Tibial nerve (tissue), 4 donors: ENCODE data around the gene RASGRF1.

ENCODE experiments used
- CTCF ChIP-seq, 5 experiments: fragments of 200-600 bp in 3 of 5; fragments of 450-650 bp in 2 of 5; sonication (generic) in 3 of 5; IDR thresholded peaks; one replicate each; pipeline ENCODE4 v1.5.1; 2016 to 2019; ENCODE audit warnings: antibody characterized with exemption in 5 of 5, mild to moderate bottlenecking in 3 of 5, moderate library complexity in 2 of 5
- EP300 ChIP-seq, 2 donors: sonication (generic); formaldehyde crosslinking; IDR thresholded peaks; one replicate each; pipeline ENCODE4 v1.6.1; 2017; ENCODE audit warnings: antibody characterized with exemption in 2 of 2, mild to moderate bottlenecking in 1 of 2

DNA sequence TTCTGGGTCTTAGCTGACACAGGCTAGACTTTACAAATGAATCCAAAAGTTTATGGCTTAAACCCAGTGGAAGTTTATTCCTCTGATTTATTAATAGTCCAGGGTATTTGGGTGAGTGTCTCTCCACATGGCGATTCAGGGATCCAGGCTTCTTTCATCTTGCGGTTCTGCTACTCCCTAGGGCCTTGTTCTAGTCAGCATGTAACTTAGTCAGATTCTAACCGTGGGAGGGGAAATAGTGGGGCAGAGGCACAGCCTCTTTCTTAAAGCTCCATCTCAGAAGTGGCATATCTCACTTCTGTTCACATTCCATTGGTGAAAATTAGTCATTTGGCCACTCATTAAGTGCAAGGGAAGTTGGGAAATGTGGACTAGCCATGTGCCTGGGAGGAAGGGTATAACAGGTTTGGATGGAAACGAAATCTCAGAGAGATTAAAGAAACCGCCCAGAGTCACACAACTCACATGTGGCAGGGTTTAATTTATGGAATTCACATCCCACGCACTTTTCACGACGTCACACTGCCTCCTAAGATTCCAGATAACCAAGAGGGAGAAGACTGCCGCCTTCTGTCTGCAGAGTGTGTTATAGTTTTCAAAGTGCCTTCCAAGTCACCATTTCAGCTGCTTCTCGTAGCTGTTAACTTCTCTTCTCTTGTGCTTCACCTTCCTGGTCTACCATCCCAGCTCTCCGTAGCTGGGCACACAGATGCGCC, 11.4 kb upstream of the RASGRF1 start:
- TF ChIP-seq CTCF (IDR thresholded peaks at IDR 0.05) (no peak), EP300 (IDR thresholded peaks at IDR 0.05) (no peak)
